K562 (cell line): ENCODE data around the gene SLC16A13. TPM values are rescaled to one million over a fixed set of nuclear protein-coding genes. Genes with fewer than 3 reads are reported as not detected.

Experiments
- ATAC-seq: fragments of 200-7000 bp; cut with Tn5 transposase; 3 replicates; pipeline ENCODE4 v1.9.1; 2020; ENCODE audit warnings: moderate library complexity
- BruUV-seq: library from RNA; stranded (reverse); fragments of 400-500 nt; replicated peaks from 2 replicates; lab custom pipeline; 2021; lab: Mats Ljungman, UMichigan
- CTCF ChIA-PET: fragments of 300-600 bp; formaldehyde crosslinking; extraction: SDS; loops from one replicate; lab custom pipeline; 2021; ENCODE audit warnings: low intra/inter-chr PET ratio; lab: Yijun Ruan, JAX
- POLR2A ChIA-PET: fragments of 300-600, 350-650 bp; sonication (Branson Sonifier 250); formaldehyde crosslinking; extraction: SDS; loops from one replicate; lab custom pipeline; 2021; ENCODE audit warnings: antibody characterized with exemption, inconsistent platforms; lab: Yijun Ruan, JAX
- DNase-seq, 4 experiments: peaks; one replicate each; pipeline versions ENCODE4 v3.0.0 to v3.0.0-alpha.2; 2011 to 2018; ENCODE audit warnings: low spot score in 3 of 4, mixed read lengths in 3 of 4; ENCODE audit errors: extremely low read depth in 1 of 4
- FAIRE-seq: peaks from 2 replicates; lab custom pipeline; 2011; peaks lifted over from hg19 to GRCh38; lab: Jason Lieb, UNC
- H2AFZ ChIP-seq: 2 replicates; pipeline ENCODE4 v1.6.0; 2011; ENCODE audit warnings: low read depth, low read length, control low read depth, inconsistent platforms
- H3K27ac ChIP-seq: fragments of 200-600 bp; 3 replicates; pipeline ENCODE4 v1.8.0; 2011; ENCODE audit warnings: low read depth, mild to moderate bottlenecking, control low read depth, inconsistent platforms, low read length, moderate library complexity, mixed read lengths; ENCODE audit errors: extremely low read depth
- H3K27me3 ChIP-seq, 2 experiments: fragments of 300-600 bp in 1 of 2; 2 replicates in 1 of 2; 3 replicates in 1 of 2; pipeline versions ENCODE4 v1.6.0 to v1.8.0; 2011; ENCODE audit warnings: inconsistent platforms in 2 of 2, low read length in 2 of 2, mild to moderate bottlenecking in 1 of 2, mixed read lengths in 1 of 2, moderate library complexity in 1 of 2; ENCODE audit not compliant: control insufficient read depth in 2 of 2, insufficient read depth in 2 of 2
- H3K36me3 ChIP-seq: fragments of 300-600 bp; 3 replicates; pipeline ENCODE4 v1.8.0; 2011; ENCODE audit warnings: mild to moderate bottlenecking, low read length, inconsistent platforms; ENCODE audit not compliant: control insufficient read depth, insufficient read depth
- H3K4me1 ChIP-seq, 2 experiments: fragments of 200-600 bp in 1 of 2; replicated peaks in 1 of 2; 2 replicates in 1 of 2; 3 replicates in 1 of 2; pipeline versions ENCODE4 v1.5.1 to v1.8.0; 2011; ENCODE audit warnings: inconsistent platforms in 2 of 2, low read length in 2 of 2, mild to moderate bottlenecking in 1 of 2, mixed read lengths in 1 of 2, moderate library complexity in 1 of 2; ENCODE audit not compliant: control insufficient read depth in 2 of 2, insufficient read depth in 2 of 2
- H3K4me2 ChIP-seq: 2 replicates; pipeline ENCODE4 v1.6.1; 2011; ENCODE audit warnings: low read length, control low read depth, inconsistent platforms, mixed read lengths; ENCODE audit not compliant: insufficient read depth
- H3K4me3 ChIP-seq: fragments of 200-600 bp; sonication (generic), shearing (Covaris generic); 2 replicates; pipeline ENCODE4 v1.5.1; 2016; ENCODE audit warnings: control low read depth, inconsistent platforms
- H3K79me2 ChIP-seq: fragments of 200-600 bp; 3 replicates; pipeline ENCODE4 v1.8.0; 2011; ENCODE audit warnings: low read length, inconsistent platforms; ENCODE audit not compliant: control insufficient read depth, insufficient read depth
- H3K9ac ChIP-seq, 2 experiments: 2 replicates each; pipeline versions ENCODE4 v1.6.0 to v1.6.1; 2011; ENCODE audit warnings: low read depth in 2 of 2, low read length in 2 of 2, control low read depth in 1 of 2, inconsistent platforms in 1 of 2, mild to moderate bottlenecking in 1 of 2, mixed read lengths in 1 of 2; ENCODE audit not compliant: insufficient read depth in 1 of 2
- H3K9me1 ChIP-seq: one replicate; pipeline ENCODE4 v1.6.0; 2011; ENCODE audit warnings: inconsistent platforms, mild to moderate bottlenecking, low read length, moderate library complexity; ENCODE audit not compliant: control insufficient read depth, insufficient read depth
- H3K9me3 ChIP-seq: replicated peaks from 2 replicates; pipeline ENCODE4 v1.5.1; 2011; ENCODE audit warnings: low read depth, low read length, inconsistent platforms; ENCODE audit not compliant: control insufficient read depth, insufficient read depth
- H4K20me1 ChIP-seq: replicated peaks from 2 replicates; pipeline ENCODE4 v1.6.1; 2011; ENCODE audit warnings: low read length, inconsistent platforms, mixed read lengths; ENCODE audit not compliant: control insufficient read depth, insufficient read depth
- BCL6 ChIP-seq: fragments of 250-450 bp; sonication (Bioruptor Pico); IDR thresholded peaks from 2 replicates; pipeline ENCODE4 v1.4.0; 2020
- HMG20A ChIP-seq: fragments of 450-650 bp; formaldehyde crosslinking; conservative IDR thresholded peaks from 2 replicates; pipeline ENCODE4 v1.4.0; 2020; ENCODE audit warnings: mild to moderate bottlenecking, mixed read lengths
- HNRNPLL ChIP-seq: fragments of 200-400 bp; formaldehyde crosslinking; IDR thresholded peaks from 2 replicates; pipeline ENCODE4 v1.6.1; 2017; ENCODE audit warnings: low read length, low read depth, mild to moderate bottlenecking; ENCODE audit not compliant: poor library complexity, severe bottlenecking
- MAFF ChIP-seq: IDR thresholded peaks from 2 replicates; pipeline ENCODE4 v1.6.1; 2012; ENCODE audit warnings: low read length, improper control_type of control experiment
- RBM34 ChIP-seq: fragments of 200-400 bp; formaldehyde crosslinking; IDR thresholded peaks from 2 replicates; pipeline ENCODE4 v1.6.1; 2018; ENCODE audit warnings: low read length, borderline replicate concordance; ENCODE audit not compliant: insufficient read depth
- SMARCA4 ChIP-seq: fragments of 450-650 bp; IDR thresholded peaks from 2 replicates; pipeline ENCODE4 v1.6.1; 2016
- ZNF408 ChIP-seq: fragments of 250-450 bp; sonication (Bioruptor Pico); IDR thresholded peaks from 2 replicates; pipeline ENCODE4 v1.4.0; 2020; ENCODE audit warnings: low read depth, mild to moderate bottlenecking, moderate library complexity
- WGBS: fragments of 100-300 bp; shearing (Covaris generic); methylation state at CpG from one replicate; pipeline ENCODE4 v1.1.6; 2016; ENCODE audit warnings: low coverage, mixed read lengths; ENCODE audit not compliant: insufficient coverage; ENCODE audit errors: missing lambda C conversion rate; 5-methylcytosine and 5-hydroxymethylcytosine counted together
- in situ Hi-C: fragments of 300-500 bp; cut with MboI; formaldehyde crosslinking; loops from 4 replicates; pipeline ENCODE4 v1.15.0; 2018; ENCODE audit warnings: inconsistent platforms, mixed read lengths
- intact Hi-C: fragments of 100-400 bp; cut with micrococcal nuclease; formaldehyde crosslinking; loops from 2 replicates; pipeline ENCODE4 v1.14.2; 2022
- polyA plus RNA-seq, 8 experiments: library from polyadenylated mRNA; depleted of rRNA in 4 of 8; stranded (reverse) in 5 of 8; unstranded in 3 of 8; fragments of >200 nt; fragmentation: Nextera tagmentation in 2 of 8; fragmentation: Illumina TruSeq in 1 of 8; extraction: Ambion mirVana in 2 of 8; extraction: Trizol in 1 of 8; gene quantifications; 2 replicates each; pipeline versions ENCODE4 v1.2.1 to v1.2.3, GENCODE V29; 2011 to 2014; ENCODE audit warnings: inconsistent platforms in 1 of 8, missing spikeins in 1 of 8
- total RNA-seq, 7 experiments: library from RNA; depleted of rRNA in 6 of 7; stranded (reverse); fragments of >200 nt in 6 of 7; fragmentation: Illumina TruSeq in 2 of 7; extraction: Trizol in 2 of 7; gene quantifications; 2 replicates each; pipeline versions ENCODE4 v1.2.1 to v1.2.3, GENCODE V29; 2011 to 2021; ENCODE audit warnings: low replicate concordance in 1 of 7
- TF ChIP-seq, protein P1 (sequence below): fragments of 450-650 bp; IDR thresholded peaks from 2 replicates; pipeline ENCODE4 v1.6.1; 2014; ENCODE audit warnings: low read depth, mild to moderate bottlenecking, moderate library complexity, borderline replicate concordance
- TF ChIP-seq, protein P2 (sequence below): fragments of 250-450 bp; sonication (Bioruptor Pico); IDR thresholded peaks from 2 replicates; pipeline ENCODE4 v1.5.0; 2022; ENCODE audit warnings: mild to moderate bottlenecking
- TF ChIP-seq, protein P3 (sequence below): fragments of 250-450 bp; sonication (Bioruptor Pico); IDR thresholded peaks from 2 replicates; pipeline ENCODE4 v1.4.0; 2020; ENCODE audit warnings: mild to moderate bottlenecking, moderate library complexity
- TF ChIP-seq, protein P4 (sequence below), 2 experiments: fragments of 150-350 bp in 1 of 2; IDR thresholded peaks; 2 replicates each; pipeline ENCODE4 v1.6.1; 2012 to 2016; ENCODE audit warnings: low read depth in 2 of 2, low read length in 2 of 2, mild to moderate bottlenecking in 1 of 2, moderate library complexity in 1 of 2

SLC16A13 gene
- total and polyA plus RNA-seq, 9 of the 15 experiments (the other 6 are each of a cell fraction or from before 2014, with no cell fraction given) = 0.04 to 5.6 (median 0.87) TPM

DNA sequence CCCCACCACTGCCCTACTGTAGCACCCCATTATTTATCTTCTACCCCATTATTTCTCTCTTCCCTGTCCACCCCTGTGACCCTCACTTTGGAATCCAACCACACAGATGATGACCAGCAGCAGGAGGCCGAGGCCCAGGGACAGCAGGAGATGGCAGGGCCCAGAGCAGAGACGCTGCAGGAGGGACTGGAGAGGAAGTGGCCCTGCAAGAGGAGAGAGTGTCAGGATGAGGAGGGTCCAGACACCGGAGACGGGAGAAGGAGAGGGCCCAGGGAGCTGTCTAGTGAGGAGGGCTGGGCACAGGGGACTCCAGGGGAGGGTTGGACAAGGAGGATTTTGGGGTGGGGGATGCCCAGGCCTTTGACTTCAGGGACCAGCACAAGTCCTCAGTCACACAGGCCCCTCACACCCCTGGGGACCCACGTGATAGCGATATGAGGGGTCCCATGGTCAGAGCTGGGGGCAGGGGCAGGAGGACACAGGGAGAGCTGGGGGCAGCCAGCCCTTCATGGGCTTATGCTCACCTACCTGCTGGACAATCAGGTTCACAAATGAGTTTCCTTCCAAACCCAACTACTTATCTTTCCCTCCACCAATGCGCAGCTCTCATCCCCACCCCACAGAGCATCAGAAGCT is 42.2 kb downstream of the SLC16A13 start:
- POLR2A ChIA-PET = interaction anchor here (0.7 kb wide), 1 partner anchor 625 kb away, joined by 3 read pairs; no protein-coding TSS in a partner anchor
- intact Hi-C loops = no loop called here
- H3K4me1 ChIP-seq = no peaks in the 10 kb centered on the region; a peak in 1 of 5 replicates
- in situ Hi-C loops = no loop called here
- peaks cover 3 to 36% of the 10 kb centered on the region in 2 experiments; a peak in 3 of 5 replicates for H3K27me3 ChIP-seq
- 0% methylated on average over 6 of the region's 7 CpGs for WGBS
- no peaks in the 10 kb centered on the region for H3K9me1 ChIP-seq
- no peak overlapping the region for H3K4me3 ChIP-seq
- no peaks in the 10 kb centered on the region for H3K79me2 ChIP-seq
- no peaks in the 10 kb centered on the region for H3K36me3 ChIP-seq
- no peak for FAIRE-seq
- no TSS peak for BruUV-seq
- H3K9ac ChIP-seq = no peak overlapping the region
- ATAC-seq = no peak
- no peak for DNase-seq
- no peak overlapping the region for H2AFZ ChIP-seq
- H3K4me2 ChIP-seq = no peak overlapping the region
- H4K20me1 ChIP-seq = no peaks in the 10 kb centered on the region
- H3K27ac ChIP-seq = no peak overlapping the region
- H3K9me3 ChIP-seq = no peaks in the 10 kb centered on the region
- CTCF ChIA-PET = no interaction called here
- TF ChIP-seq ZNF408 (CRISPR knock-in tag) = no peak
- TF ChIP-seq RBM34 = no peak
- TF ChIP-seq, protein P1, sequence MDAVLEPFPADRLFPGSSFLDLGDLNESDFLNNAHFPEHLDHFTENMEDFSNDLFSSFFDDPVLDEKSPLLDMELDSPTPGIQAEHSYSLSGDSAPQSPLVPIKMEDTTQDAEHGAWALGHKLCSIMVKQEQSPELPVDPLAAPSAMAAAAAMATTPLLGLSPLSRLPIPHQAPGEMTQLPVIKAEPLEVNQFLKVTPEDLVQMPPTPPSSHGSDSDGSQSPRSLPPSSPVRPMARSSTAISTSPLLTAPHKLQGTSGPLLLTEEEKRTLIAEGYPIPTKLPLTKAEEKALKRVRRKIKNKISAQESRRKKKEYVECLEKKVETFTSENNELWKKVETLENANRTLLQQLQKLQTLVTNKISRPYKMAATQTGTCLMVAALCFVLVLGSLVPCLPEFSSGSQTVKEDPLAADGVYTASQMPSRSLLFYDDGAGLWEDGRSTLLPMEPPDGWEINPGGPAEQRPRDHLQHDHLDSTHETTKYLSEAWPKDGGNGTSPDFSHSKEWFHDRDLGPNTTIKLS = no peak
- no peak for TF ChIP-seq MAFF
- TF ChIP-seq, protein P2, sequence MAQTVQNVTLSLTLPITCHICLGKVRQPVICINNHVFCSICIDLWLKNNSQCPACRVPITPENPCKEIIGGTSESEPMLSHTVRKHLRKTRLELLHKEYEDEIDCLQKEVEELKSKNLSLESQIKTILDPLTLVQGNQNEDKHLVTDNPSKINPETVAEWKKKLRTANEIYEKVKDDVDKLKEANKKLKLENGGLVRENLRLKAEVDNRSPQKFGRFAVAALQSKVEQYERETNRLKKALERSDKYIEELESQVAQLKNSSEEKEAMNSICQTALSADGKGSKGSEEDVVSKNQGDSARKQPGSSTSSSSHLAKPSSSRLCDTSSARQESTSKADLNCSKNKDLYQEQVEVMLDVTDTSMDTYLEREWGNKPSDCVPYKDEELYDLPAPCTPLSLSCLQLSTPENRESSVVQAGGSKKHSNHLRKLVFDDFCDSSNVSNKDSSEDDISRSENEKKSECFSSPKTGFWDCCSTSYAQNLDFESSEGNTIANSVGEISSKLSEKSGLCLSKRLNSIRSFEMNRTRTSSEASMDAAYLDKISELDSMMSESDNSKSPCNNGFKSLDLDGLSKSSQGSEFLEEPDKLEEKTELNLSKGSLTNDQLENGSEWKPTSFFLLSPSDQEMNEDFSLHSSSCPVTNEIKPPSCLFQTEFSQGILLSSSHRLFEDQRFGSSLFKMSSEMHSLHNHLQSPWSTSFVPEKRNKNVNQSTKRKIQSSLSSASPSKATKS (CRISPR knock-in tag) = no peak
- no peak for TF ChIP-seq HMG20A (CRISPR knock-in tag)
- TF ChIP-seq BCL6 (CRISPR knock-in tag) = no peak
- TF ChIP-seq, protein P3, sequence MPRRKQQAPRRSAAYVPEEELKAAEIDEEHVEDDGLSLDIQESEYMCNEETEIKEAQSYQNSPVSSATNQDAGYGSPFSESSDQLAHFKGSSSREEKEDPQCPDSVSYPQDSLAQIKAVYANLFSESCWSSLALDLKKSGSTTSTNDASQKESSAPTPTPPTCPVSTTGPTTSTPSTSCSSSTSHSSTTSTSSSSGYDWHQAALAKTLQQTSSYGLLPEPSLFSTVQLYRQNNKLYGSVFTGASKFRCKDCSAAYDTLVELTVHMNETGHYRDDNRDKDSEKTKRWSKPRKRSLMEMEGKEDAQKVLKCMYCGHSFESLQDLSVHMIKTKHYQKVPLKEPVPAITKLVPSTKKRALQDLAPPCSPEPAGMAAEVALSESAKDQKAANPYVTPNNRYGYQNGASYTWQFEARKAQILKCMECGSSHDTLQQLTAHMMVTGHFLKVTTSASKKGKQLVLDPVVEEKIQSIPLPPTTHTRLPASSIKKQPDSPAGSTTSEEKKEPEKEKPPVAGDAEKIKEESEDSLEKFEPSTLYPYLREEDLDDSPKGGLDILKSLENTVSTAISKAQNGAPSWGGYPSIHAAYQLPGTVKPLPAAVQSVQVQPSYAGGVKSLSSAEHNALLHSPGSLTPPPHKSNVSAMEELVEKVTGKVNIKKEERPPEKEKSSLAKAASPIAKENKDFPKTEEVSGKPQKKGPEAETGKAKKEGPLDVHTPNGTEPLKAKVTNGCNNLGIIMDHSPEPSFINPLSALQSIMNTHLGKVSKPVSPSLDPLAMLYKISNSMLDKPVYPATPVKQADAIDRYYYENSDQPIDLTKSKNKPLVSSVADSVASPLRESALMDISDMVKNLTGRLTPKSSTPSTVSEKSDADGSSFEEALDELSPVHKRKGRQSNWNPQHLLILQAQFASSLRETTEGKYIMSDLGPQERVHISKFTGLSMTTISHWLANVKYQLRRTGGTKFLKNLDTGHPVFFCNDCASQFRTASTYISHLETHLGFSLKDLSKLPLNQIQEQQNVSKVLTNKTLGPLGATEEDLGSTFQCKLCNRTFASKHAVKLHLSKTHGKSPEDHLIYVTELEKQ (CRISPR knock-in tag) = no peak
- no peak for TF ChIP-seq SMARCA4
- no peak for TF ChIP-seq HNRNPLL
- TF ChIP-seq, protein P4, sequence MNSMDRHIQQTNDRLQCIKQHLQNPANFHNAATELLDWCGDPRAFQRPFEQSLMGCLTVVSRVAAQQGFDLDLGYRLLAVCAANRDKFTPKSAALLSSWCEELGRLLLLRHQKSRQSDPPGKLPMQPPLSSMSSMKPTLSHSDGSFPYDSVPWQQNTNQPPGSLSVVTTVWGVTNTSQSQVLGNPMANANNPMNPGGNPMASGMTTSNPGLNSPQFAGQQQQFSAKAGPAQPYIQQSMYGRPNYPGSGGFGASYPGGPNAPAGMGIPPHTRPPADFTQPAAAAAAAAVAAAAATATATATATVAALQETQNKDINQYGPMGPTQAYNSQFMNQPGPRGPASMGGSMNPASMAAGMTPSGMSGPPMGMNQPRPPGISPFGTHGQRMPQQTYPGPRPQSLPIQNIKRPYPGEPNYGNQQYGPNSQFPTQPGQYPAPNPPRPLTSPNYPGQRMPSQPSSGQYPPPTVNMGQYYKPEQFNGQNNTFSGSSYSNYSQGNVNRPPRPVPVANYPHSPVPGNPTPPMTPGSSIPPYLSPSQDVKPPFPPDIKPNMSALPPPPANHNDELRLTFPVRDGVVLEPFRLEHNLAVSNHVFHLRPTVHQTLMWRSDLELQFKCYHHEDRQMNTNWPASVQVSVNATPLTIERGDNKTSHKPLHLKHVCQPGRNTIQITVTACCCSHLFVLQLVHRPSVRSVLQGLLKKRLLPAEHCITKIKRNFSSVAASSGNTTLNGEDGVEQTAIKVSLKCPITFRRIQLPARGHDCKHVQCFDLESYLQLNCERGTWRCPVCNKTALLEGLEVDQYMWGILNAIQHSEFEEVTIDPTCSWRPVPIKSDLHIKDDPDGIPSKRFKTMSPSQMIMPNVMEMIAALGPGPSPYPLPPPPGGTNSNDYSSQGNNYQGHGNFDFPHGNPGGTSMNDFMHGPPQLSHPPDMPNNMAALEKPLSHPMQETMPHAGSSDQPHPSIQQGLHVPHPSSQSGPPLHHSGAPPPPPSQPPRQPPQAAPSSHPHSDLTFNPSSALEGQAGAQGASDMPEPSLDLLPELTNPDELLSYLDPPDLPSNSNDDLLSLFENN (IDR thresholded peaks at IDR 0.05; ENCODE audit: low read depth in 2 of 2, low read length in 2 of 2) = no peak
